Pancreas (tissue), 10 donors: ENCODE measurements around the gene MBD5. TPM values are rescaled to one million over a fixed set of nuclear protein-coding genes. Genes with fewer than 3 reads are reported as not detected.

Experiments
- ATAC-seq, 4 donors: fragments of 200-7000 bp; cut with Tn5 transposase; one replicate each; pipeline versions ENCODE4 v1.8.0 to v1.9.1; 2020; ENCODE audit warnings: mild to moderate bottlenecking in 4 of 4, moderate library complexity in 4 of 4
- DNase-seq, 6 donors: peaks; one replicate each; pipeline ENCODE4 v3.0.0-alpha.2; 2020
- FAIRE-seq: peaks from 2 replicates; lab custom pipeline; 2012; peaks lifted over from hg19 to GRCh38; lab: Jason Lieb, UNC
- H3K27ac ChIP-seq, 4 donors: fragments of 200-600 bp; sonication (generic); 1 replicate in 3 of 4; 2 replicates in 1 of 4; pipeline versions ENCODE4 v1.5.0 to v1.8.0; 2020
- H3K27me3 ChIP-seq, 4 donors: fragments of 200-600 bp; one replicate each; pipeline ENCODE4 v1.8.0; 2021
- H3K36me3 ChIP-seq, 3 donors: fragments of 200-600 bp; sonication (generic) in 1 of 3; one replicate each; pipeline versions ENCODE4 v1.5.0 to v1.8.0; 2020 to 2021
- H3K4me1 ChIP-seq, 3 donors: fragments of 200-600 bp; one replicate each; pipeline ENCODE4 v1.8.0; 2021
- H3K4me3 ChIP-seq, 4 donors: fragments of 200-600 bp; sonication (generic) in 2 of 4; one replicate each; pipeline versions ENCODE4 v1.5.0 to v1.8.0; 2020 to 2021
- H3K9me3 ChIP-seq, 4 donors: fragments of 200-600 bp; one replicate each; pipeline ENCODE4 v1.8.0; 2021
- WGBS, 2 donors: extraction: QIAGEN DNeasy Blood & Tissue Kit; methylation state at CpG; one replicate each; pipeline ENCODE4 v1.1.7; 2013; 5-methylcytosine and 5-hydroxymethylcytosine counted together
- intact Hi-C, 3 donors: fragments of 100-400 bp; cut with DNase I; formaldehyde crosslinking; loops; one replicate each; pipeline versions ENCODE4 v1.11.1 to v1.14.2; 2022
- polyA plus RNA-seq, 2 donors: library from polyadenylated mRNA; stranded (reverse); fragments of 200-250 nt; gene quantifications; one replicate each; pipeline ENCODE4 v1.2.3, GENCODE V29; 2013
- total RNA-seq, 6 donors: library from RNA; stranded (reverse); fragmentation: NEBNext Ultra II Directional in 4 of 6; extraction: Animal tissue kit (Norgen Biotek cat#: 25700) in 4 of 6; gene quantifications; one replicate each; pipeline versions ENCODE4 v1.2.1 to v1.2.4, GENCODE V29; 2021 to 2023
- TF ChIP-seq, protein P1 (sequence below), 4 donors: fragments of 200-600 bp; sonication (generic) in 3 of 4; IDR thresholded peaks; one replicate each; pipeline versions ENCODE4 v1.5.0 to v1.8.0; 2021; ENCODE audit warnings: antibody characterized with exemption in 4 of 4
- donor health status: healthy with polysubstance abuse.
- donor health status: DM: no; HTN: no; CAD: no; lungs with moderate emphysema.
- donor health status: DM: no; HTN: no; CAD: no.
- donor health status: control.
- donor health status: control.
- donor health status: Bipolar disorder and iron deficiency.
- donor health status: DM: yes; HTN: yes; CAD: no.
- donor health status: DM: no; HTN: no; CAD: no.
- donor health status: DM: no; HTN: no; CAD: no.
- donor health status: DM: yes; HTN: yes; CAD: no.

MBD5 gene
- total and polyA plus RNA-seq, 8 donors = 4.5 to 27.4 (median 12.8) TPM

DNA sequence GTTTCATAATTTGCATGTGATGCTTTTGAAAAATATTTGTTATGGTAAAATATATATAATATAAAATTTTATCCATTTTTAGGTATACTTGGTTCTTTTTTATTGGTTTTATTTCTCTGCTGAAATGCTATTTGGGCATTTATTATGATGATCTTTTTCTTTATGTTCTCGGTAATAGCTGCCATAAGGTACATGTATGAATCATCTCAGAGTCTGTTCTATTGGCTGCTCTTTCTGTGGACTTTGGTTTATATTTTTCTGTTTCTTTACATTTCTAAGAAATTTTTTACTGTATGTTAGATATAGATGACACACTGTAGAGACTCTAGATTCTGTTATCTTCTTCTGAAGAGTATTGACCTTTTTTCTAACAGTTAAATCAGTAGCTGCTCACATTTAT, 219.9 kb downstream of the MBD5 start:
- 94 to 97% methylated on average over 1 of the region's 1 CpG for WGBS, 2 donors
- H3K27me3 ChIP-seq = no peaks in the 10 kb centered on the region
- DNase-seq = no peak
- peaks cover 0 to 4% (median 0%) of the 10 kb centered on the region in 3 donors for H3K36me3 ChIP-seq
- TF ChIP-seq, protein P1, sequence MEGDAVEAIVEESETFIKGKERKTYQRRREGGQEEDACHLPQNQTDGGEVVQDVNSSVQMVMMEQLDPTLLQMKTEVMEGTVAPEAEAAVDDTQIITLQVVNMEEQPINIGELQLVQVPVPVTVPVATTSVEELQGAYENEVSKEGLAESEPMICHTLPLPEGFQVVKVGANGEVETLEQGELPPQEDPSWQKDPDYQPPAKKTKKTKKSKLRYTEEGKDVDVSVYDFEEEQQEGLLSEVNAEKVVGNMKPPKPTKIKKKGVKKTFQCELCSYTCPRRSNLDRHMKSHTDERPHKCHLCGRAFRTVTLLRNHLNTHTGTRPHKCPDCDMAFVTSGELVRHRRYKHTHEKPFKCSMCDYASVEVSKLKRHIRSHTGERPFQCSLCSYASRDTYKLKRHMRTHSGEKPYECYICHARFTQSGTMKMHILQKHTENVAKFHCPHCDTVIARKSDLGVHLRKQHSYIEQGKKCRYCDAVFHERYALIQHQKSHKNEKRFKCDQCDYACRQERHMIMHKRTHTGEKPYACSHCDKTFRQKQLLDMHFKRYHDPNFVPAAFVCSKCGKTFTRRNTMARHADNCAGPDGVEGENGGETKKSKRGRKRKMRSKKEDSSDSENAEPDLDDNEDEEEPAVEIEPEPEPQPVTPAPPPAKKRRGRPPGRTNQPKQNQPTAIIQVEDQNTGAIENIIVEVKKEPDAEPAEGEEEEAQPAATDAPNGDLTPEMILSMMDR (IDR thresholded peaks at IDR 0.05) = no peak
- no peaks in the 10 kb centered on the region for H3K9me3 ChIP-seq
- intact Hi-C loops = no loop called here
- peaks cover 0 to 3% (median 0%) of the 10 kb centered on the region in 3 donors for H3K4me1 ChIP-seq
- no peak overlapping the region for H3K27ac ChIP-seq
- no peak for FAIRE-seq
- no peak for ATAC-seq
- H3K4me3 ChIP-seq = no peak overlapping the region

DNA sequence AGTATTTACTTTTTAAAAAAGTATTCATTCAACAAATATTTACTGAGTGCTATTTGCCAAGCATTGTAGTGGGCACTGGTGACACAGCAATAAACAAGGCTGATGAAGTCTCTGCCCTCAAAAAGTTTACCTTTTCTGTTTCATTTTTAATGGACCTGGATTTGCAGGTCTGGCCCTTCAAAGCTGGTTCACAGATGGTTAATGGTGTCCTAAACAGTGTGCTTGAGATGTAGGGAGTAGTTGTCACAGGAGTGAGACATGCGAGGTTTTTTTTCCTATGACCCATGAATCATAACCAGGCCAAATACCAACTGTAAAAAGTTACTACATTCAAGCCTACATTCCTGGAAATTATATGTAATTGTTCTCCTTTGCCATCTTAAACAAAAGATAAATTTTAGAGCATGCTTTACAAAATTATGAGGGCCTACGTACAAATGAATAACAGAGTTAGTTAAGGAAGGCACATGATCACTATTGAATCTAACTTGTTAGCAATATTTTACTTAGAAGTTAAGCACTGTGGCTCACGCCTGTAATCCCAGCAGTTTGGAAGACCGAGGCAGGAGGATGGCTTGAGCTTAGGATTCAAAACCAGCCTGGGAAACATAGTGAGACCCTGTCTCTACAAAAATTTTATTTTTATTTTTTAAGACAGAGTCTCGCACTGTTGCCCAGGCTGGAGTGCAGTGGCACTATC, 223.9 kb downstream of the MBD5 start:
- peaks cover 0 to 3% (median 0%) of the 10 kb centered on the region in 3 donors for H3K4me1 ChIP-seq
- H3K27ac ChIP-seq = no peak overlapping the region
- TF ChIP-seq, protein P1 (IDR thresholded peaks at IDR 0.05) = no peak
- WGBS, 2 donors = 72 to 75% methylated on average over 5 of the region's 5 CpGs
- peak in 3 of 4 donors; percentile 31 to 63 (median 44) for ATAC-seq
- no peak for FAIRE-seq
- H3K27me3 ChIP-seq = no peaks in the 10 kb centered on the region
- no peak overlapping the region for H3K4me3 ChIP-seq
- no peaks in the 10 kb centered on the region for H3K36me3 ChIP-seq
- intact Hi-C loops = no loop called here
- H3K9me3 ChIP-seq = no peaks in the 10 kb centered on the region
- no peak for DNase-seq

DNA sequence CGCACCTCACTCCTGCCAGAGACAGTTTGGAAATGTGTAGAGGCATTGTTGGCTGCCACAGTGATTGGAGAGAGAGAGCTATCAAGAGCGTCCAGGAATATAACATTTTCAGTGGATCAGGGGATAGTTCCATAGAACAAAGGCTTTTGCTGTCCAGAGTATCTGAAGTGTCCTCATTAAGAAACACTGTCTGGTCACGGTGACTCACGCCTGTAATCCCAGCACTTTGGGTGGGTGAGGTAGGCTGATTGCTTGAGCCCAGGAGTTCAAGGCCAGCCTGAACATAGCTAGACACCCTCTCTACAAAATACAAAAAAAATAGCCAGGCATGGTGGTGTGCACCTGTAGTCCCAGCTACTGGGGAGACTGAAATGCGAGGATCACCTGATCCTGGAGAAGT, 231.1 kb downstream of the MBD5 start:
- no peak for FAIRE-seq
- Histone ChIP-seq H3K9me3 (no peaks in the 10 kb centered on the region), H3K4me1 (no peaks in the 10 kb centered on the region), H3K36me3 (no peaks in the 10 kb centered on the region), H3K4me3 (no peak overlapping the region), H3K27me3 (no peaks in the 10 kb centered on the region), H3K27ac (no peak overlapping the region)
- TF ChIP-seq, protein P1 (IDR thresholded peaks at IDR 0.05) = no peak
- intact Hi-C loops = no loop called here
- WGBS, 2 donors = 98 to 99% methylated on average over 5 of the region's 5 CpGs
- ATAC-seq = no peak
- DNase-seq = no peak

DNA sequence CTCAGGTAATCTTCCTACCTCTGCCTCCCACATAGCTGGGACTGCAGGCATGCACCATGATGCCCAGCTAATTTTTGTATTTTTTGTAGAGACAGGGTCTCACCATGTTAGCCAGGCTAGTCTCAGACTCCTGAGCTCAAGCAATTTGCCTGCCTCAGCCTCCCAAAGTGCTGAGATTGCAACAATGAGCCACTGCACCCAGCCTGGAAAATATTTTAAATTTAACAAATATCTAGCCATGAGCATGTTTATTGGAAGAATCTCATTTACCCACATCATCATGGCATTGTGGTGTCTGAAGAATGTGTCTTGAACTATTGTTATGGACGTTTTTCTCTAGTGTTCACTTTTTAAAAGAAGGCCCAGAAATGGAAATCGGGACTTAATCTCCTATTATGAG, 231.8 kb downstream of the MBD5 start:
- no peak overlapping the region for H3K4me3 ChIP-seq
- H3K9me3 ChIP-seq = no peaks in the 10 kb centered on the region
- H3K4me1 ChIP-seq = no peaks in the 10 kb centered on the region
- WGBS, 2 donors = 78 to 91% methylated on average over 2 of the region's 2 CpGs
- intact Hi-C loops = no loop called here
- H3K36me3 ChIP-seq = no peaks in the 10 kb centered on the region
- ATAC-seq (no peak), DNase-seq (no peak), FAIRE-seq (no peak)
- H3K27me3 ChIP-seq = no peaks in the 10 kb centered on the region
- no peak overlapping the region for H3K27ac ChIP-seq
- TF ChIP-seq, protein P1 (IDR thresholded peaks at IDR 0.05) = no peak

GRCh38 chr2:148253685-148254084, 232.8 kb downstream of the MBD5 start:
- Histone ChIP-seq H3K27ac (no peak overlapping the region), H3K36me3 (no peaks in the 10 kb centered on the region), H3K4me1 (no peaks in the 10 kb centered on the region), H3K27me3 (no peaks in the 10 kb centered on the region), H3K9me3 (no peaks in the 10 kb centered on the region), H3K4me3 (no peak overlapping the region)
- FAIRE-seq = no peak
- intact Hi-C loops = no loop called here
- ATAC-seq = no peak
- no peak for DNase-seq
- TF ChIP-seq, protein P1 (IDR thresholded peaks at IDR 0.05) = no peak
- WGBS, 2 donors = 97% methylated on average over 6 of the region's 6 CpGs
